ENCODE results near the gene TSPAN4.

Gene TSPAN4

GRCh38 chr11:842370-843002 lies at the start of gene TSPAN4, which contains the start of gene POLR2L:
Gene TSPAN4, plus strand, starts transcription at chr11:842852. Its CDS starts 7,453 bp downstream, at chr11:850305.
Gene POLR2L, minus strand, starts transcription at chr11:842529. Its CDS starts 21 bp downstream, at chr11:842508.
- DNase-seq: peak; percentile 91

GRCh38 chr11:792873-793272 lies 49.8 kb upstream of the TSPAN4 start:
- no peak for DNase-seq

GRCh38 chr11:793556-793955 lies 49.1 kb upstream of the TSPAN4 start:
- DNase-seq: no peak

- DNase-seq: no peak
Observed at GRCh38 chr11:794013-794765, 48.5 kb upstream of the TSPAN4 start.

- DNase-seq: no peak
Observed at GRCh38 chr11:794766-795633, 47.7 kb upstream of the TSPAN4 start.

GRCh38 chr11:795634-796564 lies 46.8 kb upstream of the TSPAN4 start:
- peak; percentile 81 for DNase-seq

GRCh38 chr11:796565-797295 lies 45.9 kb upstream of the TSPAN4 start:
- no peak for DNase-seq

GRCh38 chr11:797296-798092 lies 45.2 kb upstream of the TSPAN4 start:
- peak; percentile 78 for DNase-seq

- peak; percentile 88 for DNase-seq
Observed at GRCh38 chr11:798093-798713, 44.4 kb upstream of the TSPAN4 start, which contains the start of gene SLC25A22. Gene SLC25A22, minus strand, starts transcription at chr11:798281. Its CDS starts 3,275 bp downstream, at chr11:795006.

GRCh38 chr11:799641-800316 lies 42.9 kb upstream of the TSPAN4 start:
- DNase-seq: no peak

- DNase-seq: no peak
Observed at GRCh38 chr11:800473-800872, 42.2 kb upstream of the TSPAN4 start.

- DNase-seq: no peak
Observed at GRCh38 chr11:801097-801780, 41.4 kb upstream of the TSPAN4 start.

- no peak for DNase-seq
Observed at GRCh38 chr11:802018-802617, 40.5 kb upstream of the TSPAN4 start.

- DNase-seq: no peak
Observed at GRCh38 chr11:802693-803466, 39.8 kb upstream of the TSPAN4 start.

- DNase-seq: no peak
Observed at GRCh38 chr11:803467-803742, 39.2 kb upstream of the TSPAN4 start.

GRCh38 chr11:803770-804598 lies 38.7 kb upstream of the TSPAN4 start:
- DNase-seq: no peak

GRCh38 chr11:804599-804964 lies 38.1 kb upstream of the TSPAN4 start:
- DNase-seq: no peak

Data from activated naive CD4-positive, alpha-beta T cell treated with anti-CD3 and anti-CD28 coated beads, Interleukin-2, amount 50 U/mL, for 16 hours (primary cell).